GM21515 (cell line): ENCODE results near the gene KIF13A.
"Not testable (repeated sequence)": the region's sequence is repeated elsewhere in the genome, so short reads cannot be mapped to it uniquely, and the experiment has no call there.

ENCODE experiments used
- ATAC-seq: cut with Tn5 transposase; IDR thresholded peaks from one replicate; pipeline ENCODE4 v1.9.1; 2021; ENCODE audit not compliant: unreplicated experiment

KIF13A gene

DNA sequence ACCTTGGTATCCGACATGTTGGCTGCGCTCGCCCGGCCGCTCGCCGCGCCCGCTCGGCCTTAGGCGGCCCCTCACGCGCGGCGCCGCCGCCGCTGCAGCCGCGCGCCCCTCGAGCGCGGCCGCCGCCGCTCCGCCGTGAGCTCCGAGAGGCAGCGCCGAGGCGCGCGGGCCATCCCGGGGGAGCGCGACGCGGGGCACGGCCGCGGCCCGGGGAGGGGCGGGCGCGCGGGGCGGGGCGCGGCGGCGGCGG, at the start of gene KIF13A:
Gene KIF13A, minus strand, starts transcription at position 189 of the 250 bp plus-strand sequence. Its CDS starts 172 bp downstream, at position 17.
- no peak for ATAC-seq

DNA sequence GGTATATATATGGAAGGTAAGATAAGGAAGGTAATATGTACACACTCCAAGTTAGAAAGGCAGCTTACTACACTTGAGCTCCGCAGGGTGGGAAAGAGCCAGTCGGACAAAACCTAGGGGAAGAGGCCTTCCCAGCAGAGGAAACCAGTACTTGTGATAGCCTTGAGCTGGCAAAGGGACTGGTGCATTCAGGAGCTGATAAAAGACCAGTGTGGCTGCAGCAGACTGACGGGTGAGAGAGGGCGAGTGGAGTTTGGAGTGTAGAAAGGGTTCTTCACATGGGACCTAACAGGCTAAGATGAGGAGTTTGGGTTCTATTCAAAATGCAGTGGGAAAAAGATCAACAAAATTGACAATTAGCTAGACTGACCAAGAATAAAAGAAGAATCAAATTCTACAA, 49.3 kb upstream of the KIF13A start:
- ATAC-seq = no peak

DNA sequence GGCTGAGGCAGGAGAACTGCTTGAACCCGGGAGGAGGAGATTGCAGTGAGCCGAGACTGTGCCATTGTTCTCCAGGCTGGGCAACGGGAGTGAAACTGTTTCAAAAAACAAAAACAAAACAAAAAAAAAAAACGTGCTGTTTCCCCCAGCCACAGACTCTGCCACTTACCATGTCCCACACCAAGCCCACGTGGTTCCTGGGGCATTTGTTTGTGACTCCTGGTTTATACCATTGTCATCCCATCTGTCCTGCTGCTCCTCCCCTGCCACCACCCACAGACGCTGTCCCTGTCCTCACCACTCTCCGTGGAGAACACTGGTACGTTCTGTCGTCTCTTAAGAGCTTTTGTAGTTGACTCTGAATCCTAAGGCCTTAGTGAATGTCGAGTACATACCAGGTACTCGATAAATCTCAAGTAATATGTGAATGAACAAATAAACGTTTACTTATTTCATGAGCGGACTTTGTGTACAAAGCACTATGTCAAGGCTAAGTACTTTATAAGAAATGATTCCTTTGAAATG, 48.0 kb upstream of the KIF13A start:
- no peak for ATAC-seq

DNA sequence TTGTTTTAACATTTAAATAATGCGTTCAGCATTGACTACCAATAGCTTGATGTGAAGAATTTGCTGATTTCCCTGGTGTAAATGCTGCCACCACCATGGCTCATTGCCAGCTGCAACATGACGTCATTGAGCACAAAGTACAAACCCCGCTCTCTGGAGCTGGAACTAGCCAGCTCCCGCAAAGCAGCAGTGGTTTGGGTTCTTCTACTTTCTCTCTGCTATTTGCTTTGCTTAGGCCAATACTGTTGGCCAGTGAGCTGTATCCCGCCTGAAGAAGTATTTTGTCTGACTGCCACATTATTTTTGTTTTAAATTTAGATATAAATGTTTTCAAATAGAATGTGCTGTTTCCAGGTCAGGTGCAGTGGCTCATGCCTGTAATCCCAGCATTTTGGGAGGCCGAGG, 47.4 kb upstream of the KIF13A start:
- no peak for ATAC-seq

DNA sequence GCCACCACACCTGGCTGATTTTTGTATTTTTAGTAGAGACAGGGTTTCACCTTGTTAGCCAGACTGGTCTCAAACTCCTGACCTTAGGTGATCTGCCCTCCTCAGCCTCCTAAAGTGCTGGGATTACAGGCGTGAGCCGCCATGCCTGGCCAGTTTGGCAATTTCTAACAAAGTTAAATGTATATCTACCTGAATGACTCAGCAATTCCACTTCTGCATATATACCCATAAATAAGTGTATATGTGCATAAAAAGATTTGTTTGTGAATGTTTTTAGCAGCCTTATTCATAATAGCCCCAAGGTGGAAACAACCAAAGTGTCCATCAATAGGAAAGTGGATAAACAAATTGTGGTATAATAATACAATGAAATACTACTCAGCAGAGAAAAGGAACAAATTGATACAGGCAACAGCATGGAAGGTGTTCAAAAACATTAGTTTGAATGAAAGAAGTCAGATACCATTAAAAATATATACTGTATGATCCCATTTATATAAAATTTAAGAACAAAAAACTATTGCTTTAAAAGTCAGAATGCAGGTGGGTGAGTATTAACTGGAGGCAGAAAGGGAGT, 44.3 kb upstream of the KIF13A start:
- no peak for ATAC-seq

DNA sequence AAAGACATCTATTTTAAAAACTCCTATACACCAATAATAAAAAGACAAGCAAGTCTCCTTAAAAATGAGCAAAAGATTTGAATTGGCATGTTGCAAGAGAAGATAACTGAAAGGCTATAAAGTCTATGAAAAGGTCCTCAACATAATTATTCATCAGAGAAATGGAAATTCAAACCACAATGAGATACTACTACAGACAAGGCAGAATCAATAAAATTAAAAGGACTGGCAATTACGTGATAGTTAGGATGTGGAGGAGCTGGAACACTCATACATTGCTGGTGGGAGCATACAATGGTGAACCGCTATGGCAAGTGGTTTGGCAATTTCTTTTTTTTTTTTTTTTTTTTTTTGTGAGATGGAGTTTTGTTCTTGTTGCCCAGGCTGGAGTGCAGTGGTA, 43.8 kb upstream of the KIF13A start:
- ATAC-seq = no peak

DNA sequence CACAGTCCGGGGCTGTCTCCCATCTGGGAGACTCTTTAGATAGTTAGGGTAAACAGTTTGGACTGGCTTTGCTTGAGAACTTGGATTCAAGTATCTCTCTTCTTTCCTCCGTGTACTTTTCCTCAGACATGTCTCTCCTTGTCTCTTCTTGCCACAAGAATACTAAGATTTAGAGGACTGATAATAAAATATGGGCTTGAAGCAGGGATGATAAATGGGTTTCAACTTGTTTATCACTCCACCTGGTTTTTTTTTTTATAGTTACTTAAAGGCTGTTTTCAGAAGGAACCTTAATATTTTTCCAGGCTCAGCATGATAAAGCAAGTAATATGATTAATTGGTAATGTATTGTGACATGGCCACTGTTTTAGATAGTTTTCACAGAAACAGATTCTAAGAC, 40.9 kb upstream of the KIF13A start:
- no peak for ATAC-seq

DNA sequence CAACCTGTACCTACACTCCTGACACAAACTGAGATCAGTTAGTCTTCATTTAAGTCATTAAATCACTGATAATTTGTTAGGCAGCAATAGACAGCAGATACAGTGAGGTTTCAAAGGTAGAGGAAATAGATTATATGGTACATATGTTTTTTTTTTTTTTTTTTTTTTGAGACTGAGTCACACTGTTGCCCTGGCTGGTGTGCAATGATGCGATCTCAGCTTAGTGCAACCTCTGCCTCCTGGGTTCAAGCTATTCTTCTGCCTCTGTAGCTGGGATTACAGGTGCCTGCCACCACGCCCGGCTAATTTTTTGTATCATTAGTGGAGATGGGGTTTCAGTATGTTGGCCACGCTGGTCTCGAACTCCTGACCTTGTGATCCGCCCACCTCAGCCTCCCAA, 38.2 kb upstream of the KIF13A start:
- ATAC-seq = no peak

DNA sequence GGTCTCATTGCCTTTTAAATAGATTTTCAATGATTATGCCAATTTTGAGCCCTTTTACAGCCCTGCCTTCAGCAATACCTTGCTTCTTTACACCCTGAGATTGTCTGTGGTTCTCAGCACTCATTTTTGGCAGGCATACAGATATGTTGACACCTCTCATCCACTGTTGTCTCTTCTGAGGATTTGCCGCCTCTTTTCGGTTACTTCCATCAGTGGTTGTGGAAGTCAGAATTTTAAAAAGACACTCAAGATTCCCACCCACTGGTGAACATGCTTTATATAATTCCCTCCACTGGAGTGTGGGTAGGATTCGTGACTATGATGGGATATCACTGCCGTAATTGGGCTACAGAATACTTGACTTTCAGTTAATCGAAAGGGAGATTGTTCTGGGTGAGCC, 37.4 kb upstream of the KIF13A start:
- ATAC-seq = no peak

DNA sequence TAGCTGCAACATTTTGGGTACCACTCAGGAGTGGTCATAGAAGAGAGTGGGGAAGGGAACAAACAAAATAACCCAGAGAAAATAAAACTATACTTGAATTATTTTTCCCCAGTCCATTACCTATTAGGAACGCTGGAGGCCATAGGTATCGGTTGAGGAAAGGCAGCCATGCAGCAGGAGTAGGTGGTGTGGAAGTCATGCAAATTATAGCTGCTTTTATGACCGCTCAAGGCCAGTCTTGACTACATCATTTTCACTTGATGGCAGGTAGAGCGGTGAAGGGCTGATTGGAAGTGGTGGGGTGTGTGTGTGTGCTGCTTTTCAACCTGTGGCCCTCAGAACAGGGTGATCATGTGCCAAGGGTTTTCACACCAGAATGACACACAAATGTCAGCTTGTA, 36.5 kb upstream of the KIF13A start:
- ATAC-seq = no peak

DNA sequence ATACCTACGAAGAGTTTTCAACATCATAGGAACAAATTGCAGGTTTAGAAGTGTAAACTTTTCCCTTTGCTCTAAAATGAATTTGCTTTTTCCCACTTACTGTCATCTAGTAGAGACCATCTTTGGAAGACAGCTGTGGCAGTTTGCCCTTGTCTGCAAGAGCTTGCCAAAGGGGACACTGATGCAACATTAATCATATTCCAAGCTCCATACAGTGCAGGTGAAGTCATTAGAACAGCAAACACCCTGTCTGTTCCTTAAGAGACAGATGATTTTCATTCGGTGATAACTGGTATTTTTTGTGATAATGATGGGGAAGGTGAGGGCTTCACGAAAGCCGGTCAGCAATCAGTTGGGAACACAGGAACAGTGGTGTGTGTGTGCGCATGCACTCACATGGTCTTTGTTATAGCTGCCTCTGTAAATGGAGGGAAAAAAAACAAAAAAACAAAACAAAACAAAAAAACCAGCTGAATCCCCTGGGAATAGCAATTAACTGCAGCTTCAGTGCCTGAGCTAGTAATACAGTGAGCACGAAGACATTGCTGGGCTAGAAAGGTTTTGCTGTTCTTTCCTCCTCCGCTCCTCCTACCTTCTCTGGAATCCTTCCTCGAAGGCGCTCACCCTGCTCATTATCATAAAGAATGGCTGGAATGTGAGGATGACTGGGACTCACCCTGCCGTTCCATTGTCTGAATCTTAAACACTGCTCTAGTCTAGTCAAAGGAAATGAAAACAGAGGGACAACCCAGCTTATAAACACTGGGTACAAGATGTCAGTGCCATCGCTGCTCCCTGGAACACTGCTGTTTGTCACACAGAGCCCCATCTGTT, 35.2 kb upstream of the KIF13A start:
- ATAC-seq = no peak

DNA sequence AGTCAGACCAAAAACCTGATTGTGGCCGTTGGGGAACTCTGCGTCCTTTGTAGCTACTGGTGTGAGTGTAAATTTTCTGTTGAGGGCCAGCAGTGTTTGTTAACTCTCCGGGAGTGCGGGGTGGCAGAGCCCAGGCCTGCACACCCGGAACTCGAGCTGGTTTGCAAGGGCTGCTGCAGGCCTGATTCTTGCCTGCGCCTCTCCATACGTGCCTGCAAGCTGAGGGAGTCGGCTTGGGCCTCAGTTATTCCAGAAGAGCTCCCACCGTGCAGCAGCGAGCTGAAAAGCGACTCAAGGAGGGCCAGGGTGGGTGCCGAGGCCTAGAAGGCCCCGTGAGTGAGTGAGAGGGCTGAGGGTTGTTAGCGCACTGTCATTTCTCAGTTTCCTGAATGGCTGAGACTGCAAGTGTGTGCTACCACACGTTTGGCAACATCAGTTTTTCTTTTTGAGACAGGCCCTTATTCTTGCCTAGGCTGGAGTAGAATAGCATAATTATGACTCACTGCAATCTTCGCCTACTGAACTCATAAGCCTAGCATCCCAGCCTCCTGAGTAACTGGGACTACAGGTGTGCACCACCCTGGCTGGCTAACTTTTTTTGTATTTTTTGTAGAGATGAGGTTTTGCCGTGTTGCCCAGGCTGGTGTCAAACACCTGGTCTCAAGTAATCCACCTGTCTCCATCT, 33.9 kb upstream of the KIF13A start:
- no peak for ATAC-seq

DNA sequence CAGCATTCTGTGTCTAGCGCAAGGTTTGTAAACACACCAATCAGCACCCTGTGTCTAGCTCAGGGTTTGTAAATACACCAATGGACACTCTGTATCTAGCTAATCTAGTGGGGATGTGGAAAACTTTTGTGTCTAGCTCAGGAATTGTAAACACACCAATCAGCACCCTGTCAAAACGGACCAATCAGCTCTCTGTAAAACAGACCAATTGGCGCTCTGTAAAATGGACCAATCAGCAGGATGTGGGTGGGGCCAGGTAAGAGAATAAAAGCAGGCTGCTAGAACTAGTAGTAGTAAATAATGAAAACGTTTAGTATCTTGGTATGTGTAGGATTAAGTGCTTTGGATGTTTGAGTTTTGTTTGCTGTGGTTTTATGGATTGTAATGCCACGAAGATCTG, 33.1 kb upstream of the KIF13A start:
- not testable (repeated sequence) for ATAC-seq

DNA sequence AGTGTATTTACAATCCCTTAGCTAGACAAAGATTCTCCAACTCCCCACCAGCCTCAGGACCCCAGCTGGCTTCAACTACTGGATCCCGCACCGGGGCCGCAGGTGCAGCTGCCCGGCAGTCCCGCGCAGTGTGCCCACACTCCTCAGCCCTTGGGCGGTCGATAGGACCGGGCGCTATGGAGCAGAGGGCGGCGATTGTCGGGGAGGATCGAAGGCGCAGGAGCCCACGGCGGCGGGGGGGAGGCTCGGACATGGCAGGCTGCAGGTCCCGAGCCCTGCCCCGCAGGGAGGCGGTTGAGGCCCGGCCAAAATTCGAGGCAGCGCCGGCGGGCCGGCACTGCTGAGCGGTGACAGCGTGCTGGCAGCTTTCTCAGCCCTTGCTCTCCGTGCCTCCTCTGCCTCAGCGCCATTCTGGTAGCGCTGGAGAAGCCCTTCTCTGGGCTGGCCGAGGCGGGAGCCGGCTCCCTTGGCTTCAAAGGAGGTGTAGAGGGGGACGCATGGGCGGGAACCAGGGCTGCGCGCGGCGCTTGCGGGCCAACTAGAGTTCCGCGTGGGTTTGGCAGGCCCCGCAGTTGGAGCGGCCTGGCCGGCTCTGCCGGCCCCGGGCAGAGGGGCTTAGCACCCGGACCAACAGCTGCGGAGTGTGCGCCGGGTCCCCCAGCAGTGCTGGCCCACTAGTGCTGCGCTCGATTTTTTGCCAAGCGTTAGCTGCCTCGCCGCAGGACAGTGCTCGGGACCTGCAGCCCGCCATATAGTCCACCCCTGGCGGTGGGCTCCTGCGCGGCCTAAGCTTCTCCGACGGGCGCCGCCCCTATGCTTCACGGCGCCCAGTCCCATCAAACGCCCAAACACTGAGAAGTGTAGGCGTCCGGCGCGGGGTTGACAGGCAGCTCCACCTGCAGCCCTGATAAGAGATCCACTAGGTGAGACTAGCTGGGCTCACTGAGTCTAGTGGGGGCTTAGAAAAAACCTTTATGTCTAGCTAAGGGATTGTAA, 32.4 kb upstream of the KIF13A start:
- no peak for ATAC-seq

DNA sequence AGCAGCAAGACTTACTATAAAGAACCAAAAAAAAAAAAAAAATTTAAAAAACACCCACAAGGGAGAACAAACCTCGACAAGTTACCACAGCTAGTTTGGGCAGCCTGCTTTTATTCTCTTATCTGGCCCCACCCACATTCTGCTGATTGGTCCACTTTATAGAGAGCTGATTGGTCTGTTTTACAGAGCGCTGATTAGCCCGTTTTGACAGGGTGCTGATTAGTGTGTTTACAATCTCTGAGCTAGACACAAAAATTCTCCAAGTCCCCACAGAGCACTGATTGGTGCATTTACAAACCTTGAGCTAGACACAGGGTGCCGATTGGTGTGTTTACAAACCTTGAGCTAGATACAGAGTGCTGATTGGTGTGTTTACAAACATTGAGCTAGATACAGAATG, 31.7 kb upstream of the KIF13A start:
- not testable (repeated sequence) for ATAC-seq

DNA sequence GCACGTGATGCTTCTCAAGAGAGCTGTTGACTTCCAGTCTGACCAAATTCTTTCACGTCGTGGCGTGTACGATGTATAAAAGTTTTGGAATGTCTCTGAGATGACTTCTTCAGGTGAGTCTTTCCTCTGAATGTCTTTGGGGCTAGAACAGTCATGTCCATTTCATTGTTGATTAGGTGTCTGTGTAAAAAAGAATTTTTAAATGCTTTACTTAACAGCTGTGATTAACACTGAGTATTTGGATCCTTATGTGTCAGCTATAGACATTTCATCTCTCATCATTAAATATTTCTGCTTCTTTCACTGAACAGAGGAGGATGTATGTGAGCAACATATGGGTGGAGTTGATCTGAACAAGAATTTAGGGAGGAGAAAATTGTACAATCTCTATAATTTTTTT, 29.3 kb upstream of the KIF13A start:
- no peak for ATAC-seq

DNA sequence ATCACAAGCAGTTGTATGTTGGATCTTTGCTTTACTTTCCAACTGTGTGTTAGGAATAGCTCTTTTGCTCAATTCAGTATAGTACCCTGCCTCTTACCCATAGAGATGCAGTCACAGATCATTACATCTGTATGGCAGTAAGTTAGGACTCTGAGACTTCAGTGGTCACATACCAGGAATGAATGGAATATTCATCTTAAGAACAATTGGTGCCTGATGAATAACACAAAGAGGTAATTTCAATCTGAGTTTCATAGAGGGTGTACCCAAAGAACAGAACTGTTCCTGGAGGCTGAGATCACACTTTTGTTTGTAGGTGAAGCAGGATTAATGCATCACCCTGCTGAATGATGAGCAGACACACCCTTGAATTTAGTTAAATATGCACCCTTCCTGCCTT, 28.7 kb upstream of the KIF13A start:
- no peak for ATAC-seq

DNA sequence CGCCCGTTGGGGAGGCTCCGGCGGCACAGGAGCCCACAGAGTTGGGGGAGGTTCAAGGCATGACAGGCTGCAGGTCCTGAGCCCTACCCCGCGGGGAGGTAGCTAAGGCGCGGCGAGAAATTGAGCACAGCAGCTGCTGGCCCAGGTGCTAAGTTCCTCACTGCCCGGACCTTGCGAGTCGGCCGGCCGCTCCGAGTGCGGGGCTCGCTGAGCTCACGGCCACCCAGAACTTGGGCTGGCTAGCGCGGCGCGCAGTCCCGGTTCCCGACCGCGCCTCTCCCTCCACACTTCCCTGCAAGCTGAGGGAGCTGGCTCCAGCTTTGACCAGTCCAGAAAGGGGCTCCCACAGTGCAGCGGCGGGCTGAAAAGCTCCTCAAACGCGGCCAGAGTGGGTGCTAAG, 23.9 kb upstream of the KIF13A start:
- no peak for ATAC-seq

DNA sequence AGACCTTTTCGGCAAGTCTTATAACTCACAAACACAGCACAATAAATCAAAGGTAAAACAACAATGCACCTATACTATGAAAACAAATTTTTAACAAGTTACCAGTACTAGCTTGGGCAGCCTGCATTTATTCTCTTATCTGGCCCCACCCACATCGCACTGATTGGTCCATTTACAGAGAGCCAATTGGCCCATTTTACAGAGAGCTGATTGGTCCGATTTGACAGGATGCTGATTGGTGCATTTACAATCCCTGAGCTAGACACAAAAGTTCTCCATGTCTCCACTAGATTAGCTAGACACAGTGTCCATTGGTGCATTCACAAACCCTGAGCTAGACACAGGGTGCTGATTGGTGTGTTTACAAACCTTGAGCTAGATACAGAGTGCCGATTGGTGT, 23.1 kb upstream of the KIF13A start:
- not testable (repeated sequence) for ATAC-seq

DNA sequence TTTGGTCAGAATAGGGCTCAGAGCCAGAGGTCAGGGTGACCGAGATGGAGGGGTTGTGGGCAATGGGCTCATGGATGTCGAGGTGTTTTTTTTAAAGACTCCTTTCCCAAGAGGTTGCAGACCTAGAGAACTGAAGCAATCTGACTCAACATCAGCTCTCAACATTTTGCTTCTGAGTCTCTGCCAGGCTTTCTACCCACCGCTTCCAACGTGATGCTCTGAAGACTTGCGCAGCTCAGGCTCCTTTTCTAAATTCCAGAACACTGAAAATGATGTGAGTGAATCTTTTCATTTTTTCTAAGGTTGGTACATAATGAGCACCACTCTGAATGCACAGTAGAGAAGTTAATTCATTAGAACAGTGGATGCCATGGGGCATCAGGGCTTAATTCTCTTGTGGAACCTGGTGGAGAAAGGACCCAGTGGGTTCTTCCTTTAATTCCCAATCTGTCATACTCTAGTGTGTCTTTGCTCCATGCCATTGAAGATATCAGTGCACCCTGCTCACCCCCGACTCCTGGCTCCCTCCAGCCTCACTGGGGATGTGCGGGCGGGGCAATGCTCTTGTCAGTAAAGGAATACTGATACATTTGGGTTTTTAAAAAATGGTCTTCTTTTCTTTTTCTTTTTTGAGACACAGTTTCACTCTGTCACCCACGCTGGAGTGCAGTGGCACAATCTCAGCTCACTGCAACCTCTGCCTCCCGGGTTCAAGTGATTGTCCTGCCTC, 17.0 kb upstream of the KIF13A start:
- no peak for ATAC-seq
